ENCODE results near the gene NFIA. TPM values are rescaled to one million over a fixed set of nuclear protein-coding genes. Genes with fewer than 3 reads are reported as not detected.

NFIA gene
- total and polyA plus RNA-seq, 9 of the 15 experiments (the other 6 are each of a cell fraction or from before 2014, with no cell fraction given): 5.3 to 24.9 (median 9.8) TPM

- H3K36me3 ChIP-seq (ENCODE audit: control insufficient read depth, insufficient read depth, low read length): 0 out of 3 replicates have a peak, but pooled peaks cover 13% of the 10 kb centered on the region
- BruUV-seq (replicated peaks): no TSS peak
- H3K4me2 ChIP-seq (ENCODE audit: insufficient read depth, low read length): no peak overlapping the region
- no peak for DNase-seq (ENCODE audit: extremely low read depth in 1 of 4, low spot score in 3 of 4)
- H3K4me1 ChIP-seq (replicated peaks in 1 of 2; ENCODE audit: control insufficient read depth in 2 of 2, insufficient read depth in 2 of 2, low read length in 2 of 2): peaks cover 0 to 4% of the 10 kb centered on the region in 2 experiments; a peak in 1 of 5 replicates
- no peak overlapping the region for H3K4me3 ChIP-seq
- H3K27me3 ChIP-seq (ENCODE audit: control insufficient read depth in 2 of 2, insufficient read depth in 2 of 2, low read length in 2 of 2): no peaks in the 10 kb centered on the region
- intact Hi-C loops (cut with micrococcal nuclease) (loop anchor here (10.0 kb wide), 1 partner anchor 756 kb away; no protein-coding TSS in a partner anchor), in situ Hi-C loops (cut with MboI) (no loop called here)
- 43% methylated on average over 3 of the region's 3 CpGs for WGBS (ENCODE audit: insufficient coverage, low coverage, missing lambda C conversion rate)
- no peaks in the 10 kb centered on the region for H3K9me1 ChIP-seq (ENCODE audit: control insufficient read depth, insufficient read depth, low read length)
- H3K79me2 ChIP-seq (ENCODE audit: control insufficient read depth, insufficient read depth, low read length): peaks cover 98% of the 10 kb centered on the region
- no peak for ATAC-seq
- H2AFZ ChIP-seq (ENCODE audit: low read depth, low read length): no peak overlapping the region
- H4K20me1 ChIP-seq (replicated peaks; ENCODE audit: control insufficient read depth, insufficient read depth, low read length): no peaks in the 10 kb centered on the region
- H3K9ac ChIP-seq (ENCODE audit: insufficient read depth in 1 of 2, low read depth in 2 of 2, low read length in 2 of 2): no peak overlapping the region
- no peak for FAIRE-seq
- ChIA-PET POLR2A (interaction anchor here (0.6 to 2.2 kb wide), 5 partner anchors 21 to 395 kb away, joined by 3 to 6 read pairs (median 3); no protein-coding TSS in a partner anchor), CTCF (ENCODE audit: low intra/inter-chr PET ratio) (no interaction called here)
- H3K27ac ChIP-seq (ENCODE audit: extremely low read depth, low read depth, low read length): no peak overlapping the region
- no peaks in the 10 kb centered on the region for H3K9me3 ChIP-seq (replicated peaks; ENCODE audit: control insufficient read depth, insufficient read depth, low read depth, low read length)
- TF ChIP-seq ZNF717 (CRISPR knock-in tag; IDR thresholded peaks at IDR 0.05): no peak
- no peak for TF ChIP-seq KHSRP (IDR thresholded peaks at IDR 0.05)
- TF ChIP-seq FOS (IDR thresholded peaks at IDR 0.05; ENCODE audit: extremely low read depth, insufficient read length): no peak
- no peak for TF ChIP-seq CBX1 (IDR thresholded peaks at IDR 0.05; ENCODE audit: low read depth)
- no peak for TF ChIP-seq ZNF174 (CRISPR knock-in tag; IDR thresholded peaks at IDR 0.05)
- no peak for TF ChIP-seq ETV5 (CRISPR knock-in tag; IDR thresholded peaks at IDR 0.05; ENCODE audit: low read depth)
- TF ChIP-seq FIP1L1 (IDR thresholded peaks at IDR 0.05; ENCODE audit: low read depth, low read length, poor library complexity, severe bottlenecking): no peak
- TF ChIP-seq, protein P1, sequence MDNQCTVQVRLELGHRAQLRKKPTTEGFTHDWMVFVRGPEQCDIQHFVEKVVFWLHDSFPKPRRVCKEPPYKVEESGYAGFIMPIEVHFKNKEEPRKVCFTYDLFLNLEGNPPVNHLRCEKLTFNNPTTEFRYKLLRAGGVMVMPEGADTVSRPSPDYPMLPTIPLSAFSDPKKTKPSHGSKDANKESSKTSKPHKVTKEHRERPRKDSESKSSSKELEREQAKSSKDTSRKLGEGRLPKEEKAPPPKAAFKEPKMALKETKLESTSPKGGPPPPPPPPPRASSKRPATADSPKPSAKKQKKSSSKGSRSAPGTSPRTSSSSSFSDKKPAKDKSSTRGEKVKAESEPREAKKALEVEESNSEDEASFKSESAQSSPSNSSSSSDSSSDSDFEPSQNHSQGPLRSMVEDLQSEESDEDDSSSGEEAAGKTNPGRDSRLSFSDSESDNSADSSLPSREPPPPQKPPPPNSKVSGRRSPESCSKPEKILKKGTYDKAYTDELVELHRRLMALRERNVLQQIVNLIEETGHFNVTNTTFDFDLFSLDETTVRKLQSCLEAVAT (IDR thresholded peaks at IDR 0.05): no peak
- no peak for TF ChIP-seq SRSF7 (optimal IDR thresholded peaks at IDR 0.05; ENCODE audit: low read depth, low read length)
- TF ChIP-seq TAF9B (IDR thresholded peaks at IDR 0.05; ENCODE audit: partially characterized antibody): no peak
- TF ChIP-seq HES1 (IDR thresholded peaks at IDR 0.05; ENCODE audit: low read depth): no peak
- no peak for TF ChIP-seq KLF10 (CRISPR knock-in tag; IDR thresholded peaks at IDR 0.05)
- no peak for TF ChIP-seq NFXL1 (CRISPR knock-in tag; IDR thresholded peaks at IDR 0.05)
- TF ChIP-seq ARID2 (IDR thresholded peaks at IDR 0.05): no peak
- no peak for TF ChIP-seq ZNF347 (CRISPR knock-in tag; IDR thresholded peaks at IDR 0.05; ENCODE audit: low read depth)
- no peak for TF ChIP-seq TCF7 (IDR thresholded peaks at IDR 0.05; ENCODE audit: borderline replicate concordance)
- no peak for TF ChIP-seq HDAC1 (IDR thresholded peaks at IDR 0.05)
- TF ChIP-seq TAF7 (tag; IDR thresholded peaks at IDR 0.05): no peak
- TF ChIP-seq CEBPZ (IDR thresholded peaks at IDR 0.05; ENCODE audit: borderline replicate concordance, low read depth, low read length): no peak
- no peak for TF ChIP-seq JUN (IDR thresholded peaks at IDR 0.05; ENCODE audit: borderline replicate concordance, low read depth, low read length)
- no peak for TF ChIP-seq JUN (CRISPR knock-in tag; IDR thresholded peaks at IDR 0.05; ENCODE audit: borderline replicate concordance)
These were observed 16.0 kb downstream of the NFIA start for GRCh38 chr1:61098333-61098732.
